Thyroid gland (tissue), 4 donors: ENCODE data around the gene BMERB1. TPM values are rescaled to one million over a fixed set of nuclear protein-coding genes. Genes with fewer than 3 reads are reported as not detected.

Source experiments
- DNase-seq, 2 donors: peaks; one replicate each; pipeline ENCODE4 v3.0.0-alpha.2; 2019
- H3K27ac ChIP-seq, 3 donors: fragments of 200-600 bp; sonication (generic); 1 replicate in 2 of 3; 2 replicates in 1 of 3; pipeline ENCODE4 v1.5.1; 2016 to 2019; ENCODE audit warnings: mild to moderate bottlenecking in 1 of 3, moderate library complexity in 1 of 3
- H3K27me3 ChIP-seq: fragments of 200-600 bp; sonication (generic); one replicate; pipeline ENCODE4 v1.5.1; 2019
- H3K36me3 ChIP-seq, 2 donors: fragments of 200-600 bp; sonication (generic); one replicate each; pipeline ENCODE4 v1.5.1; 2016 to 2019
- H3K4me1 ChIP-seq, 2 donors: fragments of 200-600 bp; sonication (generic); one replicate each; pipeline ENCODE4 v1.5.1; 2017 to 2019
- H3K4me3 ChIP-seq, 3 donors: fragments of 200-600 bp; sonication (generic); replicated peaks in 1 of 3; 1 replicate in 2 of 3; 2 replicates in 1 of 3; pipeline ENCODE4 v1.5.1; 2016; ENCODE audit warnings: mild to moderate bottlenecking in 1 of 3
- H3K9me3 ChIP-seq: fragments of 200-600 bp; sonication (generic); one replicate; pipeline ENCODE4 v1.5.1; 2017
- POLR2A ChIP-seq, 2 donors: fragments of 450-650 bp; IDR thresholded peaks; one replicate each; pipeline ENCODE4 v1.6.1; 2017; ENCODE audit warnings: antibody characterized with exemption in 2 of 2, mild to moderate bottlenecking in 2 of 2, moderate library complexity in 1 of 2
- WGBS, 2 donors: methylation state at CpG; one replicate each; pipeline ENCODE4 v1.1.5; 2017; 5-methylcytosine and 5-hydroxymethylcytosine counted together
- intact Hi-C: fragments of 100-400 bp; cut with DNase I; formaldehyde crosslinking; loops from one replicate; pipeline ENCODE4 v1.15.1; 2023
- total RNA-seq, 4 donors: library from RNA; depleted of rRNA; stranded (reverse); fragments of >200 nt; gene quantifications; one replicate each; pipeline ENCODE4 v1.2.3, GENCODE V29; 2016
- TF ChIP-seq, protein P1 (sequence below), 6 experiments: fragments of 200-600 bp in 3 of 6; fragments of 450-650 bp in 3 of 6; sonication (generic) in 3 of 6; IDR thresholded peaks; one replicate each; pipeline ENCODE4 v1.5.1; 2016 to 2019; ENCODE audit warnings: antibody characterized with exemption in 6 of 6, mild to moderate bottlenecking in 2 of 6, inconsistent platforms in 1 of 6, moderate library complexity in 1 of 6

The BMERB1 gene
- total RNA-seq, 4 donors from 2014 or later: 13.7 to 31.0 (median 23.0) TPM

DNA sequence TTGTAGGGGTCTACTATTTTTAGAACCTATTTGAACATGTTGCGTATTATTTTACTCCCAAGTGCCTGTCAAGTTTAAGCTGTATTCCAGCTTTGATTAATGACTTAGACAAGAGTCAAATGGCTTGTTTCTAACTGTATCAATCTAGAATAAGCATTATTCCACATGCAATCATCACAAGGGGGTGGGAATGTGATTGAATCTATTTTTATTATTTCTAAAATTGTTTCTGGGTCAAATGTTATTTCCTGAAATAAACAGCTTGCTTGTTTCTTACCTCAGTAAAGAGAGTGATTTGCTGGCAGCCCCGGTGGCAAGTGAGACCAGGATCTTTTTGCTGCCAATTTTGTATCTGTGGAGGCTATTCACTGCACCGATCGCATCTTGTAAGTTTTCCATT lies 187.1 kb downstream of the BMERB1 start:
- DNase-seq: no peak
- Histone ChIP-seq H3K4me3 (no peak overlapping the region), H3K4me1 (peaks cover 0 to 2% of the 10 kb centered on the region in 2 donors), H3K9me3 (no peaks in the 10 kb centered on the region), H3K27me3 (no peaks in the 10 kb centered on the region), H3K36me3 (peaks cover 63 to 71% of the 10 kb centered on the region in 2 donors), H3K27ac (no peak overlapping the region)
- 82 to 83% methylated on average over 4 of the region's 4 CpGs for WGBS, 2 donors
- no peak for TF ChIP-seq POLR2A (IDR thresholded peaks at IDR 0.05)
- TF ChIP-seq, protein P1, sequence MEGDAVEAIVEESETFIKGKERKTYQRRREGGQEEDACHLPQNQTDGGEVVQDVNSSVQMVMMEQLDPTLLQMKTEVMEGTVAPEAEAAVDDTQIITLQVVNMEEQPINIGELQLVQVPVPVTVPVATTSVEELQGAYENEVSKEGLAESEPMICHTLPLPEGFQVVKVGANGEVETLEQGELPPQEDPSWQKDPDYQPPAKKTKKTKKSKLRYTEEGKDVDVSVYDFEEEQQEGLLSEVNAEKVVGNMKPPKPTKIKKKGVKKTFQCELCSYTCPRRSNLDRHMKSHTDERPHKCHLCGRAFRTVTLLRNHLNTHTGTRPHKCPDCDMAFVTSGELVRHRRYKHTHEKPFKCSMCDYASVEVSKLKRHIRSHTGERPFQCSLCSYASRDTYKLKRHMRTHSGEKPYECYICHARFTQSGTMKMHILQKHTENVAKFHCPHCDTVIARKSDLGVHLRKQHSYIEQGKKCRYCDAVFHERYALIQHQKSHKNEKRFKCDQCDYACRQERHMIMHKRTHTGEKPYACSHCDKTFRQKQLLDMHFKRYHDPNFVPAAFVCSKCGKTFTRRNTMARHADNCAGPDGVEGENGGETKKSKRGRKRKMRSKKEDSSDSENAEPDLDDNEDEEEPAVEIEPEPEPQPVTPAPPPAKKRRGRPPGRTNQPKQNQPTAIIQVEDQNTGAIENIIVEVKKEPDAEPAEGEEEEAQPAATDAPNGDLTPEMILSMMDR (IDR thresholded peaks at IDR 0.05): no peak
- intact Hi-C loops: no loop called here

DNA sequence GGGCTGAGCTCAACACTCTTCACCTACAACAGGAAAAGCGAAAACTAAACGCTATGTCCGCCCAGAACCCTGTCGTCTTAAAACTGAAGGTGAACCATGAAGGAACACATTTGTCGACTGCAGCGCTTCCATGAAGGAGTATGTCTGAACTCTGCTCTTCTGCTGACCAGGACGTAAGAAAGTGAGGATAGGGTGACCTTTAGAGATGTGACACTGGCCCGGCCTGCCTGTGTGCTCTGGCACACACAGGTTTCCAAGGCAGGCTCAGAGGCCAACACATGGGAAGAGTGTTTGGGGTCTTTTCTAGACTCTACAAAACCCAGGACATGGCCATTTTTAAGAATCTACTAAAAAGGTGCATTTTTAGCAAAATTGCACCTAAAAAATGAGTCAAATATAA lies 187.5 kb downstream of the BMERB1 start:
- Histone ChIP-seq H3K4me3 (no peak overlapping the region), H3K27me3 (no peaks in the 10 kb centered on the region), H3K9me3 (no peaks in the 10 kb centered on the region), H3K36me3 (peaks cover 58 to 67% of the 10 kb centered on the region in 2 donors), H3K4me1 (peaks cover 0 to 6% of the 10 kb centered on the region in 2 donors), H3K27ac (no peak overlapping the region)
- intact Hi-C loops: no loop called here
- no peak for DNase-seq
- no peak for TF ChIP-seq POLR2A (IDR thresholded peaks at IDR 0.05)
- TF ChIP-seq, protein P1 (IDR thresholded peaks at IDR 0.05): no peak
- WGBS, 2 donors: 95% methylated on average over 8 of the region's 8 CpGs

DNA sequence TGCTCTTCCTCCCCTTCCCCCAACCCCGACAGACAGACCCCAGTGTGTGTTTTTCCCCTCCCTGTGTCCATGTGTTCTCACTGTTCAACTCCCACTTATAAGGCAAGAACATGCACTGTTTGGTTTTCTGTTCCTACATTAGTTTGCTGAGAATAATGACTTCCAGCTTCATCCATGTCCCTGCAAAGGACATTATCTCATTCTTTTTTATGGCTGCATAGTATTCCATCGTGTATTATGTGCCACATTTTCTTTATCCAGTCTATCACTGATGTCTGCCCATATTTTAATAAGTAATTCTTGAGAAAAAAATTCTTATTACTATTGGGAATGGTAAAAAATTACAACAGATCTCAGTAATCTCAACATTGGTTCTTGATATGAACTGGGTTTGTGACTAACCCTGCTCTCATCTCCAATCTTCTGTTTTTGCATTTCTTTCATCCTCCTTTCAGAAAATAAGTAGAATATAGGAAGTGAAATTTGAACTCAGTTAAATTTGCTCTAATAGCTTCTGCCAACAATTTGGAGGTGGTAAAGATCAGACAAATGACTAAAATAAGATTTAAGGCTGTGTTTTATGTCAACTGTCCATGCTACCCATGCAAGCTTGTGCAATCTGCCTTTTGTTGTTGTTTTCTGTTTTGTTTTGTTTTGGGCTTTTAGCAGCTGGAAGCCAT lies 197.5 kb downstream of the BMERB1 start:
- no peak for DNase-seq
- TF ChIP-seq, protein P1 (IDR thresholded peaks at IDR 0.05): no peak
- TF ChIP-seq POLR2A (IDR thresholded peaks at IDR 0.05): no peak
- intact Hi-C loops: no loop called here
- WGBS, 2 donors: 97 to 100% methylated on average over 2 of the region's 2 CpGs
- Histone ChIP-seq H3K36me3 (peaks cover 39 to 46% of the 10 kb centered on the region in 2 donors), H3K4me3 (no peak overlapping the region), H3K27me3 (no peaks in the 10 kb centered on the region), H3K9me3 (no peaks in the 10 kb centered on the region), H3K4me1 (peaks cover 0 to 5% of the 10 kb centered on the region in 2 donors), H3K27ac (no peak overlapping the region)

DNA sequence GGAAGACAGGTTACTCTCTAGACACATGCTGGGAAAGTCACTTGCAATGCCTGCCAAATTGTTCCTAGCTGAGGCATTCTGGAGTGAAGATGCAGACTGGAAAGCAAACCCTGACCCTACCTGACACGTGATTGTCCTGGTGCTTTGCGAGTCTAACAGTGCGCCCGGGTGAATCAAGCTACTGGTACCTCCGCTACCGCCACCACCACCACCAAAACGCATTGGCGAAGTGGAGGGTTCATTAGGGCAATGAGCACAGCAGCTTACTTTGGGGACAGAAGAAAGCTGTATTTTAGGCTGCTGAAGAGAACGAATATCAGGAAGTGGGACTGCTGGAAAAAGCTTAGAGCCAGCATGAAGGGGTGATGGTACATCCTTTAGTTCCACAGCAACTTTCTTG lies 201.5 kb downstream of the BMERB1 start:
- intact Hi-C loops: no loop called here
- Histone ChIP-seq H3K27ac (no peak overlapping the region), H3K4me3 (no peak overlapping the region), H3K27me3 (no peaks in the 10 kb centered on the region), H3K36me3 (peaks cover 51 to 57% of the 10 kb centered on the region in 2 donors), H3K9me3 (no peaks in the 10 kb centered on the region), H3K4me1 (no peaks in the 10 kb centered on the region)
- no peak for TF ChIP-seq POLR2A (IDR thresholded peaks at IDR 0.05)
- TF ChIP-seq, protein P1 (IDR thresholded peaks at IDR 0.05): no peak
- WGBS, 2 donors: 93 to 97% methylated on average over 9 of the region's 9 CpGs
- DNase-seq: no peak

DNA sequence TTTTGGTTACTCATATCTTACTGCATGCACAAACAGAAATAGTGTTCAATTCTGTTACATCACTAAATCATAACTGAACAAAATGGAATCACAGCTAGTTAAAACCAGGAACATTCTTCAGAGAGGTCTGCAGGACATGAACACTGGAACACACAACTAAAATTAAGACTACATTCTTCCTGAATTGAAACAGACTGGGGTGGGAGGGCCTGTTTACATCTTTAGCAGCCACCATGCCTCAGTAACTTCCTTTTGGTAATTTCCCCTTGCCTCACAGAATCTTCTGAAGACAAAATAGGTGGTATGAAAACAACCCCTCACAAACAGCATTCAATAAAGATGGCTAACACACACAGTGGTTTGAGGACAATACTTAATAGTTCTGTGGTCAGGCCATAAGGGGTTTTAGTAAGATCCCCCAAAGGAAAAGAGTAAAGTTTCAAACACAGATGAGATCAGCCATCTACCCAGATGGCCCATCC lies 202.0 kb downstream of the BMERB1 start:
- H3K27me3 ChIP-seq: no peaks in the 10 kb centered on the region
- no peak for TF ChIP-seq POLR2A (IDR thresholded peaks at IDR 0.05)
- TF ChIP-seq, protein P1 (IDR thresholded peaks at IDR 0.05): no peak
- peaks cover under 1 to 3% of the 10 kb centered on the region in 2 donors for H3K4me1 ChIP-seq
- no peaks in the 10 kb centered on the region for H3K9me3 ChIP-seq
- intact Hi-C loops: no loop called here
- DNase-seq: no peak
- peaks cover 48 to 52% of the 10 kb centered on the region in 2 donors for H3K36me3 ChIP-seq
- no peak overlapping the region for H3K27ac ChIP-seq
- H3K4me3 ChIP-seq: no peak overlapping the region
